MV-4-11 (cell line): Measurements from ENCODE around the gene TRIM67.

Source experiments
- DNase-seq: peaks from one replicate; lab custom pipeline; 2025; lab: John Stamatoyannopoulos, UW

The TRIM67 gene

DNA sequence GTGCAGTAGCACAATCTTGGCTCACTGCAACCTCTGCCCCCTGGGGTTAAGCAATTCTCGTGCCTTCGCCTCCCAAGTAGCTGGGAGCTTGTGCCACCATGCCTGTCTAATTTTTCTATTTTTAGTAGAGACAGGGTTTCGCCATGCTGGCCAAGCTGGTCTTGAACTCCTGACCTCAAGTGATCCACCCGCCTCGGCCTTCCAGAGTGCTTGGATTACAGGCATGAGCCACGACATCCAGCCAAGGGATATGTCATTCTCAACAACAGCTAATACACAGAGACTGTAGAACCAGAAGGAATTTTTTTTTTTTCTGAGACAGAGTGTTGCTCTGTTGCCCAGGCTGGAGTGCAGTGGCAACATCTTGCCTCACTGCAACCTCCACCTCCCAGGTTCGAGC, 3.7 kb upstream of the TRIM67 start:
- peak; percentile 67 for DNase-seq

DNA sequence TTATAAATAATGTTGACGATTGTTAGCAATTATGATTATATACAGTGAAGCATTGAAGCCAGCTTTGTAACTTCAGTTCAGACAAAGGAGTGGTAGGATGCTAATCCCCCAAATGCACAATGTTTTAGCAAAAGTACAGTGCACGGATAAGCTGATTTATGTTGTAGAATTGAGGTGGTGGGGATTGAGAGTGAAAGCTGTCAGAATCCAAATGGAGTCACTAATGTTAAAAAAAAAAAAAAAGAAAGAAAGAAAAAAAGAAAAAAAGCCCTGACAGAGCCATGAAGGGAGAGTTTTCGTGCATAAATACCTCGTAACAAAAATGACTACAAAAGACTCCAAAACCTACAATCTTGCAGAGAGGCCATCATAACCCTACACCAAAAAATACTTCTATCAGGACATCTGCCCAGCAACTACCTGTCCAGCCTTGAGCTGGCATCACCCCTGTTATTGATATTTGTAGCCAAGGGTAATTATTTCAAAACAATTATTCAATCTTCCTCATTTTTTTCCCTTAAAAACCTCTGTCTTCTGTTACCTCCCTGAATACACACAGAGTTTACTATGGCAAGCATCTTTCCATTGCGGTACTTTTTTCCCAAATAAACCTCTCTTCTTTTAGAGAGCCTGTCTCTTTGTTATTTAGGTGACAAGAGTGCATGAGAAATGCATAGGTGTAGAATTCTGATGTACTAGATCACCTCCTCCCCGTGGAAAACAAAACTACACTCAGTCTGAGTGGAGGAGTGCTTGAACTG, 2.5 kb upstream of the TRIM67 start:
- no peak for DNase-seq

DNA sequence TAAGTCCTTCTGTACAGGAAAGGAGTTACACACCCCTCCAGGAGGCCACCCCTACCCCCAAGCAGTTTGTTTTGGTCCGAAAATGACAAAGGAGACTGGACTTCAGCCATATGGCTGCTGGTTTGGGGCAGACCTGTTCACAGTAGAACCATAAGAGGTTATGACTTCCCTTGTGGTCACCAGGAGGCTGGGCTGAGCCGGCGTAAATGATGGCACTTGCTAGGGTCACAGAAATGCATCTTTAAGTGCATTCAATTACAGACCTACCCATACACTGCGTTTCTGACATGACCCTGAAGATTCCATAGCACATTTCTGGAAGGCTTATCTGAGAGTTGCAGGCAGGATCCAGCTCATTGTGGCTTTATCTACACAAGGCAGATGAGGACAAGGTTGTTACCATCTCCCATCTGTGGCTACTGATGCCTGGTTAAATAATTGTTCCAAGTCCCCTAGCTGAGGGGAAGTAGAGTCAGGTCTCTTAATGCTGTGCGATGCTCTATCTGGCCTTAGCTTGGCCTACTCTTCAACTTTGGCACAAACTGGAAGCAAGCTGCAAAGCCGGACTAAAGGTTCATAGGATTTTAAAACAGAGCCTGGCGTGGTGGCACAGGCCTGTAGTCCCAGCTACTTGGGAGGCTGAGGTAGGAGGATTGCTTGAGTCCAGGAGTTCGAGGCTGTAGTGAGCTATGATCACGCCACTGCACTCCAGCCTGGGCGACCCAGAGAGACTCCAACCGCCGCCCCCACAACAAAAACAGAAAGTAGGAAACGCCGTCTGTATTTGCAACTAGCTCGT, 1.7 kb upstream of the TRIM67 start:
- no peak for DNase-seq

DNA sequence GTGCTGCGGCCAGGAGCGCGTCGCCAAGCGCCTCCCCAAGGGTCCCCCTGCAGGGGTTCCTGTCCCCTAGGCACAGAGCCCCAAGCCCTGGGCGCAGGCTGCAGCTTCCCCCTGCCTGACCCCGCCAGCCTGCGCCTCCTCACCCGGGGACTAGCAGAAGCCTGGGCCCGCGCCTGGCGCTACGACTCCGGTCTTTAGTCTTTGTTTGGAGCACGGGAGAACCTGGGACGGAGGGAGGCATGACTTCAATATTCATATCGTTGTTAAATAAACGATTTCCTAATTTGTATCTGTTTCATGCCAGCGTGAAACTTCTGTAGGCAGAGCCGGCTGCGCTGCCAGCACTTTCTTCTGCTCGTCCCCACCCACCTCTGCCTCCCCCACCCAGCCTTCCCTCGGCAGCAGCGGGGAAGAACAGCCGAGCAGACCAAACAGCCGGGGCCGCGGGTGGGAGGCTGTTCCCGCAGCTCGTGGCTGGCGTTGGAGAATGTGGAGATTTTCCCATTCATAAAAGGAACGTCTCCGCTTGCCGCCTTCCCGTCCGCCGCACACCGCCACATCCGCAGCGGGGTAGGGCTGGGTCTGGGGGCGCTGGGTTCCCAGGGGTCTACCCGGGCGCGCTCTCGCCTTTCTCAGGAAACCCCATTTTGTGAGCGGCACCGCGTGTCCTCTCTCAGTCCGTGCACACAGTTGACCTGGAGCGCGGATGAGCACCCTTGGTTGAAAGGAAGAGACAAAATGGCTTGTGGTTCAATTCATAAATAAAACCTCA, 777 bp upstream of the TRIM67 start:
- DNase-seq, result no peak

DNA sequence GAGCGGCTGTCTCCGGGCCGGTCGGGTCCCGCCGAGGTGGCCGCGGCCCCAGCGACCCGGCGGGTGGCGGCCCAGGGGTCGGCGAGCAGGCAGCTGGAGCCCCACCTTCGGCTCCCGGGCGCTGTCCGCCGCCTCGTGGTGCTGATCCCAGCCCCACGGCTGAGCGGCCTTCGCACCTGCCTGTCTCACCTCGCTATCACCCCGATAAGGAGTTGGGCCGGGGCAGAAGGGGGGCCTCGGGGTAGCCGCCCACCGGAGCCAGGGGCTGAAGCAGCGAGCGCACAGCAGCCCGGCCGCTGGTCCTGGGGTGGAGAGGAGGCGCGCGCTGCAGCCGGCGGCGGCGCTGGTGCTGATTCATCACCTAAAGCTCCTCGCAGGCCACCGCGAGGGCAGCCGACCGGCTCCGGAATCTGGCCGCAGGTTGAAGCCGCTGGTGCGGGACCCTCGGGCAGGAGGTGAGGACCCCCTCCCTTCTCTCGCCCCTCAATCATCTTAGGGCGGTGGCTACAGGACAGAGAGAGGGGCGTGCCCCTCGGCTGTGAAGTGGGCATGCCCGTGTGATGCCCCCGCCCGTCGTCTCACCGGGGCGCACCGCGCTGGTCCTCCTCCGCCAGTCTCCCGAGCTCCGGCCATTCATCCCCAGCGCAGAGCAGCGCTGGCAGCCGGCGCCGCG, 575 bp downstream of the TRIM67 start:
- DNase-seq, result no peak

DNA sequence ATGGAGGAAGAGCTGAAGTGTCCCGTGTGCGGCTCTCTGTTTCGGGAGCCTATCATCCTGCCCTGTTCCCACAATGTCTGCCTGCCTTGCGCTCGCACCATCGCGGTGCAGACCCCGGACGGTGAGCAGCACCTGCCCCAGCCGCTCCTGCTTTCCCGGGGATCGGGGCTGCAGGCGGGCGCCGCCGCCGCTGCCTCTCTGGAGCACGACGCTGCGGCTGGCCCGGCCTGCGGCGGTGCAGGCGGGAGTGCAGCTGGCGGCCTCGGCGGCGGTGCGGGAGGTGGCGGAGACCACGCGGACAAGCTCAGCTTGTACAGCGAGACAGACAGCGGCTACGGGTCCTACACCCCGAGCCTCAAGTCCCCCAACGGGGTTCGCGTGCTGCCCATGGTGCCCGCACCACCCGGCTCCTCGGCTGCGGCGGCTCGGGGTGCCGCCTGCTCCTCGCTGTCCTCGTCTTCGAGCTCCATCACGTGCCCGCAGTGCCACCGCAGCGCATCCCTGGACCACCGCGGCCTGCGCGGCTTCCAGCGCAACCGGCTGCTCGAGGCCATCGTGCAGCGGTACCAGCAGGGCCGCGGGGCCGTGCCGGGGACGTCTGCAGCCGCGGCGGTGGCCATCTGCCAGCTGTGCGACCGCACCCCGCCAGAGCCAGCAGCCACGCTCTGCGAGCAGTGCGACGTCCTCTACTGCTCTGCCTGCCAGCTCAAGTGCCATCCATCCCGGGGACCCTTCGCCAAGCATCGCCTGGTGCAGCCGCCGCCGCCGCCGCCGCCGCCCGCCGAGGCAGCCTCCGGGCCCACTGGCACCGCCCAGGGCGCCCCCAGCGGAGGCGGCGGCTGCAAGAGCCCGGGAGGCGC, 1.3 kb downstream of the TRIM67 start:
- DNase-seq, result no peak

DNA sequence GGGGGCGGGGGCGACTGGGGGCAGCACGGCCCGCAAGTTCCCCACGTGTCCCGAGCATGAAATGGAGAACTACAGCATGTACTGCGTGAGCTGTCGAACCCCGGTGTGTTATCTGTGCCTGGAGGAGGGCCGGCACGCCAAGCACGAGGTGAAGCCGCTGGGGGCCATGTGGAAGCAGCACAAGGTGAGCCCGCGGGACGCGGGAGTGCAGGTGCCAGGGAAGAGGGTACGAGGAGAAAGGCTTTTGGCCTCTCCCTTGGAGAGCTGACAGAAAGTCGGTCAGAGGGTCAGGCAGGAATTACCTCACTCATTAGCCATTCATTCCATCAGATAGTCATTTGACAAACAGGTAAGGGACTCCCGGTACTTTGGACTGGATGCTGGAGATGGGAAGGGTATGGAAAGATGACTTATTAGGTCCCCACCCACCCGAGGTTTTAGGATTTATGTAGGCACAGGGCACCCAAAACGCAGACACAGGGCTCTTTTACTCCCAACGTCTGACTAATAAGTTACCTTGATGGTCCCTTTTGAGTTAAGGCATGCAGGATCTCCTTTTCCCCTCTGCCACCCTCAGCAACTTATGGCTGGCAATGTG, 2.1 kb downstream of the TRIM67 start:
- DNase-seq, result no peak

DNA sequence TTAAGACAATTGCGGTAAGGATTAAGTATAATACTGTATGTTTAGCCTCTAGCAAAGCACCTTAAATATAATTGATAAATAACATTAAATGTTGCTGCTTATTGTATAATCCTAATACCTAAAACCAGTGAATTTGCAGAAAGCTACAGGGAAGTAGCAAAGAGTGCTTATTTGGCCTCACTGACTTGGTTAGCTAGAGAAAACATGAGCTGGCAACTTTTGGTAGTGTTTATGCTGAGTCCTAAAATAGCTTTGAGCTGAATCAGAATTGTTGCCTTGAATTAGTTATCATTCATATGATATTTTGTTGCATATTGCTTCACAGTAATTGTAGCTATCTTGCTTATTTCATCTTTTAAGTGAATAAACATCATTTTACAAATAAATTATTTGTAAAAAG, 3.5 kb downstream of the TRIM67 start:
- no peak for DNase-seq

DNA sequence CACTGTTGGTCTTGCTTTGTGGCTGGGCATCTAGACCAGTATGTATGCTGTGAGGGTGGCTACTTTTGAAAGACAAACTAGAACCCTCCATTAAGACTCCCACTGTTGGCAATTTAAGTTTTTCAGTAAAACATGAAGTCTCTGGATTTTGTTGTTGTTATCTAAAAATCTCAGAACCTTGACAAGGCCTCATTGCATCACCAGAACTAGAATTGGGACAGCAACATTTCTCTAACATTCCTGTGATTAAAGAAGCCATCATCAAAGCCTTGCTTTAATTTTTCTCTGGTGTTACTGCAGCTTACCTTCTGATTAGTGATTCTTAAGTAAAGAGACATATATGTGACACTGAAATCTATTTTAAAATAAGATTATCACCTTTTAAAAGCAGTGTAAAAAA, 4.5 kb downstream of the TRIM67 start:
- no peak for DNase-seq

DNA sequence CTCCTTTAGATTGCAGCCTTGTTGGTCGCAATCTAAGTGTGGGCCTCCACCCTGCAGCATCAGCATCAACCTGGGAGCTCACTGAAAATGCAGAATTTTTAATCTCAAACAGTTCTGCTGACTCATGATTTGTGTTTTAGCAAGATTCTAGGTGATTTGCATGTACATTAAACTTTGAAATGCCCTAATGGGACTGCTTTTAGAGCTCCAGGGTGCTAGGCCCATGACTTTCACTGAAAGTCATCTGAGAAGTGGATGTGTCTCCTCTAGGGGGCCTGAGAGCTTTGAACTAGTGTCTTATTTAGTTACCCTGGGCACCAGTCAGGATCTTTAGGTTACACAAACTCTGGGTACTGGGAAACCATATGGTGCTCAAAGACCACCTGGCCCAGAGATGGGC, 9.0 kb downstream of the TRIM67 start:
- DNase-seq, result no peak

DNA sequence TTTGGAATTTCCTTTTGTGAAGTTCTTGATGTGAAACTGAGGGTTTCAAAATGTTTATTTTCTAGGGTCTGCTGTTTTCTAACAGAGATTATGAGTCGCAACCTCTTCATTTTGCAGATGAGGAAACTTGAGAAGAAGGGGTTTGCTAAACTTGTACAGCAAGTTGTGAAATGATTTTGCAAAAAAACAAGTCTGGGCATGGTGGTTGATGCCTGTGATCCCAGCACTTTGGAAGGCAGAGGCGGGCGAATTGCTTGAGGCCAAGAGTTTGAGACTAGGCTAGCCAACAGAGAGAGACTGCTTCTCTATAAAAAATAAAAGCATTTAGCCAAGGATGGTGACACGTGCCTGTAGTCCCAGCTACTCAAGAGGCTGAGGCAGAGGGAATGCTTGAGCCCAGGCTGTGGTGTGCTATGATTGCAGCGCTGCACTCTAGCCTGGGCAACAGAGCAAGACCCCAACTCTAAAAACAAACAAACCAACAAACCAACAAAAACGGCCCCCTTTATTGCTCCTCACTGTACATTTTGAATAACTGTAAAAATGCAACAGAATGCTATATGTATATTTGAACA, 9.9 kb downstream of the TRIM67 start:
- peak; percentile 68 for DNase-seq

DNA sequence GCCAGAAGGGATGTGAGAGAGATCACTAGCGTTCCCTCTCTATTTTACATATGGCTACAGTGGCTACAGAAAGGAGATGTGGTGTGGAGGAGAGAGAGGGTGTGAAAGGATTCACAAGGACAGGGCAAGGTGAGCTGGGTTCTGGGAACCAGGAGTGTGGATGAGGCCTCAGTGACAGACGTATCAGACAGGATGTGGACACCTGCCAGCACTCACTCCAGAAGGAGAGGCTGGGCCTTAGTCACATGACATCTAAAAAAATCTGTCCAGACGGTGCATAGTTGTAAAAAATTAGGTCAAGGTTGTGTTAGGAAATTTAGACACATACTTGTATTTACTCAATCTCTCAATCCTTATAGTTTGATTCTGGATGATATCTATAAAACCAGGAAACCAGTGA, 10.6 kb downstream of the TRIM67 start:
- DNase-seq, result no peak

DNA sequence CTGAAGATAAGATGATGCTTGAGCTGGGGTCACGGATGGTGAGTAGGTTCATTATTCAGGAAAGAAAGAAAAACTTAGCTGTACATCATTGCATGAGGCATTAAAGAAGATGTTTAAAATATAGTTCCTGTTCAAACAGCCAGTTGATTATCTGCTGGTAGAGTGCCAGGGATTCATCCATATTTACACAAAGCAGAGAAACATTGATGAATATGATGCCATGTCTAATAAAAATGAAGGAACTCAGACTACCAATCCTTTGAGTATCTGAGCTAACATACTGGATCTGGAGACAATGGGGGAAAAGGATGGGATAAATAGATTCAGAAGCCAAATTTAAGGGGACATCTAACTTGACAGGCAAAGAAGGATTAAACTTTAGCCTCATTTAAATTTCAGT, 14.6 kb downstream of the TRIM67 start:
- DNase-seq, result no peak

DNA sequence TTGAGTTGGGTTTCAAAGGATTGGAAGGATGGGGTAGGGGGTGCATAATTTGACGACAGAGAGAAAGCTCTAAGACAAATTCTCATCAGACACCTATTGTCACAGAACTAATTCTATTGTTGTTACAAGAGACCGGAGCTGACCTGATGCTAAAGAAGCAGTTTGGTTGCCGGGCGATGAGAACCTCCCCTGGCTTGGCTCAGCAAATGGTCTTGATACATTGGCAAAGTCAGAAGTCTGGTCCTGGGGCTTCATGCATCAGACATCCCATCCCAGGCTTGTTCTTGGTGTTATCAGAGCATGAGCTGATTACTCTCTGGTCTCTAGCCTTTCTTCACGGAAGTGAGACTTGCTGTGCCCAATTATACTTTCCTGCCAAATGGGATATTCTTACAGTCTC, 15.4 kb downstream of the TRIM67 start:
- no peak for DNase-seq

DNA sequence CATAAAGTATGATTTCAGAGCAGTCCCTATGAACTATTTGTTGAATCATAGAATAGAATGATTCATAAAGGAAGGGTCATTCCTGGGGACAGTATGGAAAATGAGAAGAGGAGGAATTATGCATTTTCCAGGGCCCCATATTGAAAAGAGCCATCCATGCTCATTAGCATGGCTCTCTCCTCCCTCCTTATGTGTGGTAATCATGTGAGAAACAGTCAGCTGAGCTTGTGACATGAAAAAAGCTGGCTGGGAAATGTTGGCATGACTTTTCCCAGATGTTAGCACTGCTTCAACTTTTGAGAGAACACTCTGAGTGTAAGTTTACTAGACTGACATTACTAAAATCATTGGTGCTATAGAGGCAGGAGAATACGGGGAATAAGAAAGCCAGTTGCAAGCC, 16.1 kb downstream of the TRIM67 start:
- DNase-seq, result no peak

DNA sequence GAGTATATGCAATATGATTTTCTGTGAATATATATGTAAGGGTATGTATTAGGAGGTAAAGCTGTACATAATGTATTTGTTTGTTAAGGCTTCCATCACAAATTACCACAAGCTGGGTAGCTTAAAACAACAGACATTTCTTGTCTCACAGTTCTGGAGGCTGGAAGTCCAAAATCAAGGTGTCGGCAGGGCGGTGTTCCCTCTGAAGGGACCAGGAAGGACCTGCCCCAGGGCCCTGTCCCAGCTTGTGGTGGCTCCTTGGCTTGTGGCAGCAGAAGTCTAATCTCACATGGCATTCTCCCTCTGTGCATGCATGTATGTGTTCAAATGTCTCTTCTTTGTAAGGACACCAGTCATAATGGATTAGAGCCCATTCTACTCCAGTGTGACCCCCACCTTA, 17.1 kb downstream of the TRIM67 start:
- no peak for DNase-seq

DNA sequence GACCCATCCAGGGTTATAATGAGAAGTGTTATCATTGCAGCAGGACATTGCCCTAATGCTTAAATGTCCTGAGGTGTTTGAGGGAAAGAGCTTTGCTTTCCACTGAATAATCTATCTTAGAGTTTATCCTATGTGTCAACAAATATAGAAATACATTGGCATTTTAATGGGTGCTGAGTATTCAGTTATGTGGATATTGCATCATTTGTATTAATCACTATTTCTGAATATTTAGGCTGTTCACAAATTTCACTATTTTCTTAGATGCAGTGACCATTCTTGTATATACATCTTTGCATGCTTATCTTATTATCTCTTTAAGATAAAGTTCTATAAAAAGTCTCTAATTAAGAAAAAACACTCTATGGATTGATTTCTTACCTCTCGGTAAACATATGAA, 18.2 kb downstream of the TRIM67 start:
- DNase-seq, result no peak

DNA sequence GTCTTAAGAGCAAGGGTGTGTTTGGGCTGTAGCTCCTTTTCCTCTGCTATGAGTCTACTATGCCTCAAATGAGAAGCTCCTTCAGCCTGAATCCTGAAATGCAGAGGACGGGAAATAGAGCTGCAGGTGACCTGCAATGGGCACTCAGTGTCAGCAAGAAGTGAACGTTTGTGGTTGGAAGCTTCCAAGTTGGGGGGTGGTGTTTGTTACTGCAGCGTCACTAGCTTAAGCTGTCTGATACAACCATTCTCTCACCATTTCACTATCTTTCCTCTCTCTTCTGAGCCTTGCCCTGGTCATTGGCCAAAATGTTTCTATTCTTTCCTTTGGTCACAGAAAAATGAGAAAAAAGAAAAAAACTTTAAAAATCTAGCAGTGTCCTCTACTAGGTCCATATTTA, 19.4 kb downstream of the TRIM67 start:
- no peak for DNase-seq

DNA sequence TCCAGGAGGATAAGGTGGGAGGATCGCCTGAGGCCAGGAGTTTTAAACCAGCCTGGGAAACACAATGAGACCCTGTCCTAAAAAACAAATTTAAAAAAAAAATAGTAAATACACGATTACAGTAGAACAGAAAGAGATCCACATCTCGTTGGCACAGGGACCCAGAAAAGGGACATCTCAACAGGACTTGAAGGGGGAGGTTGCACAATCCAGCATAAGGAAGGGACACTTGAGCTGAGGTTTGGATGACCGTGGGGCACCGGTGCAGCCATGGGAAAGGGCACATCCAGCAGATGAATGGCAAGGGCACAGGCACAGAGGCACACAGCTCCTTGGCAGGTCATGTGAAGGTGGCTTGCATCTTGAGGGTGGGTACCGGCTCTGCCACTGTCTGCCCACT, 20.5 kb downstream of the TRIM67 start:
- DNase-seq, result no peak
